H9 (cell line): ENCODE results near the gene SH3BP1. TPM values are rescaled to one million over a fixed set of nuclear protein-coding genes. Genes with fewer than 3 reads are reported as not detected.
"Not testable (repeated sequence)": the region's sequence is repeated elsewhere in the genome, so short reads cannot be mapped to it uniquely, and the experiment has no call there.

Experiments
- DNase-seq: peaks from one replicate; pipeline ENCODE4 v3.0.0-alpha.2; 2017
- H2AFZ ChIP-seq: one replicate; pipeline ENCODE4 v1.6.1; 2013; ENCODE audit warnings: mild to moderate bottlenecking, low read length, control low read depth, moderate library complexity
- H2AK5ac ChIP-seq: 2 replicates; pipeline ENCODE4 v1.6.1; 2013; ENCODE audit warnings: low read length, control low read depth, mixed read lengths; ENCODE audit not compliant: insufficient read length
- H2BK120ac ChIP-seq: one replicate; pipeline ENCODE4 v1.6.1; 2013; ENCODE audit warnings: low read depth, mild to moderate bottlenecking, low read length, control low read depth, inconsistent platforms; ENCODE audit not compliant: poor library complexity, severe bottlenecking
- H2BK12ac ChIP-seq: 2 replicates; pipeline ENCODE4 v1.6.1; 2013; ENCODE audit warnings: low read length, control low read depth, mixed read lengths, low read depth; ENCODE audit not compliant: insufficient read length
- H2BK15ac ChIP-seq: 2 replicates; pipeline ENCODE4 v1.6.1; 2013; ENCODE audit warnings: low read depth, low read length, control low read depth
- H2BK20ac ChIP-seq: one replicate; pipeline ENCODE4 v1.6.1; 2013; ENCODE audit warnings: low read depth, mild to moderate bottlenecking, low read length, control low read depth, inconsistent platforms; ENCODE audit not compliant: poor library complexity, severe bottlenecking
- H2BK5ac ChIP-seq: 2 replicates; pipeline ENCODE4 v1.6.1; 2013; ENCODE audit warnings: low read length, control low read depth, mixed read lengths; ENCODE audit not compliant: insufficient read length
- H3K14ac ChIP-seq: 2 replicates; pipeline ENCODE4 v1.6.1; 2013; ENCODE audit warnings: low read length, control low read depth; ENCODE audit not compliant: insufficient read depth
- H3K18ac ChIP-seq: 2 replicates; pipeline ENCODE4 v1.6.1; 2013; ENCODE audit warnings: low read depth, mild to moderate bottlenecking, mixed read lengths, low read length, control low read depth; ENCODE audit not compliant: insufficient read length
- H3K23ac ChIP-seq: 2 replicates; pipeline ENCODE4 v1.6.1; 2013; ENCODE audit warnings: low read length, control low read depth, mixed read lengths, low read depth; ENCODE audit not compliant: insufficient read length
- H3K23me2 ChIP-seq: 2 replicates; pipeline ENCODE4 v1.6.1; 2013; ENCODE audit warnings: low read depth, mild to moderate bottlenecking, mixed read lengths, low read length, control low read depth; ENCODE audit not compliant: insufficient read length, poor library complexity, severe bottlenecking
- H3K27ac ChIP-seq: 2 replicates; pipeline ENCODE4 v1.5.1; 2013; ENCODE audit warnings: low read length, control low read depth, mixed read lengths, low read depth; ENCODE audit not compliant: insufficient read length
- H3K27me3 ChIP-seq: 2 replicates; pipeline ENCODE4 v1.6.1; 2013; ENCODE audit warnings: low read length, control low read depth, inconsistent platforms; ENCODE audit not compliant: insufficient read depth
- H3K4ac ChIP-seq: 2 replicates; pipeline ENCODE4 v1.6.1; 2013; ENCODE audit warnings: low read depth, mild to moderate bottlenecking, control low read depth, inconsistent platforms, low read length, moderate library complexity
- H3K4me1 ChIP-seq: 2 replicates; pipeline ENCODE4 v1.6.1; 2013; ENCODE audit warnings: low read length, control low read depth, inconsistent platforms; ENCODE audit not compliant: insufficient read depth
- H3K4me2 ChIP-seq: 2 replicates; pipeline ENCODE4 v1.6.1; 2013; ENCODE audit warnings: low read length, control low read depth, mixed read lengths; ENCODE audit not compliant: insufficient read length, insufficient read depth
- H3K56ac ChIP-seq: 2 replicates; pipeline ENCODE4 v1.6.1; 2013; ENCODE audit warnings: low read depth, mild to moderate bottlenecking, mixed read lengths, low read length, control low read depth; ENCODE audit not compliant: insufficient read length
- H3K79me1 ChIP-seq: 2 replicates; pipeline ENCODE4 v1.6.1; 2013; ENCODE audit warnings: low read depth, mild to moderate bottlenecking, moderate library complexity, low read length, control low read depth, inconsistent platforms; ENCODE audit not compliant: insufficient read depth, poor library complexity, severe bottlenecking
- H3K79me2 ChIP-seq: 2 replicates; pipeline ENCODE4 v1.6.1; 2013; ENCODE audit warnings: low read length, control low read depth, inconsistent platforms; ENCODE audit not compliant: insufficient read depth
- H3K9ac ChIP-seq: 2 replicates; pipeline ENCODE4 v1.6.1; 2013; ENCODE audit warnings: low read length, control low read depth, mixed read lengths; ENCODE audit not compliant: insufficient read length; ENCODE audit errors: extremely low read depth
- H3K9me3 ChIP-seq: one replicate; pipeline ENCODE4 v1.6.1; 2013; ENCODE audit warnings: low read depth, low read length, inconsistent platforms; ENCODE audit not compliant: control insufficient read depth
- H3T11ph ChIP-seq: one replicate; pipeline ENCODE4 v1.6.1; 2013; ENCODE audit warnings: mild to moderate bottlenecking, low read length, control low read depth, inconsistent platforms
- H4K20me1 ChIP-seq: one replicate; pipeline ENCODE4 v1.6.1; 2013; ENCODE audit not compliant: control insufficient read depth, insufficient read length, insufficient read depth
- H4K5ac ChIP-seq: 2 replicates; pipeline ENCODE4 v1.6.1; 2013; ENCODE audit warnings: low read depth, mild to moderate bottlenecking, mixed read lengths, low read length, control low read depth; ENCODE audit not compliant: insufficient read length
- H4K8ac ChIP-seq: replicated peaks from 2 replicates; pipeline ENCODE4 v1.6.1; 2013; ENCODE audit warnings: low read length, control low read depth, mixed read lengths, low read depth; ENCODE audit not compliant: insufficient read length
- H4K91ac ChIP-seq: 2 replicates; pipeline ENCODE4 v1.6.1; 2013; ENCODE audit warnings: low read depth, mild to moderate bottlenecking, moderate library complexity, mixed read lengths, low read length, control low read depth; ENCODE audit not compliant: insufficient read length
- H3K27ac Mint-ChIP-seq, 3 experiments: 2 replicates in 2 of 3; 3 replicates in 1 of 3; pipeline ENCODE4 v1.8.0; 2020 to 2021; ENCODE audit warnings: mixed read lengths in 3 of 3, mild to moderate bottlenecking in 1 of 3, moderate library complexity in 1 of 3
- H3K27me3 Mint-ChIP-seq: 2 replicates; pipeline ENCODE4 v1.8.0; 2021; ENCODE audit warnings: low read depth, mild to moderate bottlenecking, moderate library complexity, mixed read lengths
- H3K36me3 Mint-ChIP-seq, 3 experiments: 2 replicates in 2 of 3; 3 replicates in 1 of 3; pipeline ENCODE4 v1.8.0; 2020 to 2021; ENCODE audit warnings: low read depth in 3 of 3, mixed read lengths in 3 of 3; ENCODE audit not compliant: insufficient read depth in 1 of 3
- H3K4me1 Mint-ChIP-seq, 2 experiments: 2 replicates each; pipeline ENCODE4 v1.8.0; 2020; ENCODE audit warnings: mixed read lengths in 2 of 2
- H3K4me3 Mint-ChIP-seq, 2 experiments: 2 replicates in 1 of 2; 3 replicates in 1 of 2; pipeline ENCODE4 v1.8.0; 2020 to 2021; ENCODE audit warnings: mild to moderate bottlenecking in 2 of 2, mixed read lengths in 2 of 2, moderate library complexity in 1 of 2
- H3K9me3 Mint-ChIP-seq, 2 experiments: 2 replicates in 1 of 2; 3 replicates in 1 of 2; pipeline ENCODE4 v1.8.0; 2020; ENCODE audit warnings: mild to moderate bottlenecking in 2 of 2, mixed read lengths in 2 of 2, moderate library complexity in 1 of 2
- WGBS: extraction: QIAGEN DNeasy Blood & Tissue Kit; methylation state at CpG from one replicate; pipeline ENCODE4 v1.1.7; 2013; ENCODE audit warnings: missing lambda C conversion rate, low lambda C conversion rate, mixed read lengths; ENCODE audit not compliant: insufficient read length; ENCODE audit errors: extremely low coverage; 5-methylcytosine and 5-hydroxymethylcytosine counted together
- total RNA-seq: library from RNA; stranded (reverse); gene quantifications from 2 replicates; pipeline ENCODE4 v1.2.1, GENCODE V29; 2021
- TF ChIP-seq, protein P1 (sequence below): fragments of 200-600 bp; sonication (generic); conservative IDR thresholded peaks from 3 replicates; pipeline ENCODE4 v1.8.0; 2021; ENCODE audit warnings: antibody characterized with exemption, mild to moderate bottlenecking

The SH3BP1 gene
- total RNA-seq, 1 experiment from 2014 or later: 33.6 TPM

- H3K36me3 Mint-ChIP-seq: peaks cover 19 to 49% (median 42%) of the 10 kb centered on the region in 3 experiments
- Histone ChIP-seq H3T11ph (no peak overlapping the region), H3K9me3 (no peaks in the 10 kb centered on the region), H3K79me1 (no peaks in the 10 kb centered on the region), H2BK15ac (no peak overlapping the region), H2AFZ (no peak overlapping the region), H2AK5ac (no peak overlapping the region), H4K20me1 (no peaks in the 10 kb centered on the region), H3K18ac (no peak overlapping the region), H3K14ac (no peak overlapping the region), H3K56ac (no peak overlapping the region), H3K23me2 (no peaks in the 10 kb centered on the region), H3K27me3 (no peaks in the 10 kb centered on the region), H4K91ac (no peak overlapping the region), H2BK20ac (no peak overlapping the region), H4K5ac (no peak overlapping the region), H3K9ac (no peak overlapping the region), H3K23ac (no peak overlapping the region), H2BK12ac (no peak overlapping the region), H3K27ac (no peak overlapping the region), H3K4me2 (no peak overlapping the region), H4K8ac (no peak overlapping the region), H3K4ac (no peak overlapping the region), H3K79me2 (no peaks in the 10 kb centered on the region), H2BK5ac (no peak overlapping the region), H3K4me1 (peaks cover 2% of the 10 kb centered on the region; the same call in 1 of the 2 replicates), H2BK120ac (no peak overlapping the region)
- H3K9me3 Mint-ChIP-seq: no peaks in the 10 kb centered on the region
- peaks cover 11 to 13% of the 10 kb centered on the region in 2 experiments for H3K4me1 Mint-ChIP-seq
- WGBS: no CpG with 5 or more reads among the region's 15 CpGs
- H3K4me3 Mint-ChIP-seq: no peak overlapping the region; a peak in 1 of 5 replicates
- peaks cover 1% of the 10 kb centered on the region for H3K27me3 Mint-ChIP-seq
- TF ChIP-seq, protein P1, sequence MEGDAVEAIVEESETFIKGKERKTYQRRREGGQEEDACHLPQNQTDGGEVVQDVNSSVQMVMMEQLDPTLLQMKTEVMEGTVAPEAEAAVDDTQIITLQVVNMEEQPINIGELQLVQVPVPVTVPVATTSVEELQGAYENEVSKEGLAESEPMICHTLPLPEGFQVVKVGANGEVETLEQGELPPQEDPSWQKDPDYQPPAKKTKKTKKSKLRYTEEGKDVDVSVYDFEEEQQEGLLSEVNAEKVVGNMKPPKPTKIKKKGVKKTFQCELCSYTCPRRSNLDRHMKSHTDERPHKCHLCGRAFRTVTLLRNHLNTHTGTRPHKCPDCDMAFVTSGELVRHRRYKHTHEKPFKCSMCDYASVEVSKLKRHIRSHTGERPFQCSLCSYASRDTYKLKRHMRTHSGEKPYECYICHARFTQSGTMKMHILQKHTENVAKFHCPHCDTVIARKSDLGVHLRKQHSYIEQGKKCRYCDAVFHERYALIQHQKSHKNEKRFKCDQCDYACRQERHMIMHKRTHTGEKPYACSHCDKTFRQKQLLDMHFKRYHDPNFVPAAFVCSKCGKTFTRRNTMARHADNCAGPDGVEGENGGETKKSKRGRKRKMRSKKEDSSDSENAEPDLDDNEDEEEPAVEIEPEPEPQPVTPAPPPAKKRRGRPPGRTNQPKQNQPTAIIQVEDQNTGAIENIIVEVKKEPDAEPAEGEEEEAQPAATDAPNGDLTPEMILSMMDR: no peak
- no peak for DNase-seq
- no peak overlapping the region for H3K27ac Mint-ChIP-seq
Observed at GRCh38 chr22:37692627-37693285, 53.3 kb downstream of the SH3BP1 start.

- H3K4me3 Mint-ChIP-seq, H2AFZ ChIP-seq, H2AK5ac ChIP-seq, H2BK12ac ChIP-seq, DNase-seq, H2BK120ac ChIP-seq, H2BK5ac ChIP-seq, H3K4me2 ChIP-seq, H3K23ac ChIP-seq, H3K27me3 Mint-ChIP-seq, H3K27me3 ChIP-seq, H3K56ac ChIP-seq, H4K8ac ChIP-seq, H3K4ac ChIP-seq, H3K27ac ChIP-seq, H3K9me3 ChIP-seq, H3K4me1 ChIP-seq, H3K9me3 Mint-ChIP-seq, H2BK20ac ChIP-seq, H3T11ph ChIP-seq, H3K18ac ChIP-seq, H3K27ac Mint-ChIP-seq, H4K5ac ChIP-seq, H2BK15ac ChIP-seq, H3K79me1 ChIP-seq, H3K14ac ChIP-seq, H4K91ac ChIP-seq, H3K9ac ChIP-seq, H3K79me2 ChIP-seq, H3K23me2 ChIP-seq, H4K20me1 ChIP-seq: not testable (repeated sequence)
- Mint-ChIP-seq H3K36me3 (peaks cover 14 to 42% (median 37%) of the 10 kb centered on the region in 3 experiments), H3K4me1 (peaks cover 11 to 12% of the 10 kb centered on the region in 2 experiments)
- WGBS: no CpG with 5 or more reads among the region's 7 CpGs
Observed at GRCh38 chr22:37694131-37694530, 54.7 kb downstream of the SH3BP1 start.
